ENCODE measurements around the gene ANKRD44.

The ANKRD44 gene

GRCh38 chr2:197101519-197101918, 209.1 kb downstream of the ANKRD44 start:
- DNase-seq = no peak

GRCh38 chr2:197097578-197098366, 212.8 kb downstream of the ANKRD44 start:
- no peak for DNase-seq

- DNase-seq = no peak
These were observed 213.9 kb downstream of the ANKRD44 start for GRCh38 chr2:197096649-197097048.

- DNase-seq = no peak
These were observed 218.1 kb downstream of the ANKRD44 start for GRCh38 chr2:197092431-197092830.

GRCh38 chr2:197090742-197091367, 219.7 kb downstream of the ANKRD44 start:
- DNase-seq = no peak

- DNase-seq = no peak
These were observed 220.9 kb downstream of the ANKRD44 start for GRCh38 chr2:197089655-197090054.

- no peak for DNase-seq
These were observed 221.9 kb downstream of the ANKRD44 start for GRCh38 chr2:197088694-197089093.

- no peak for DNase-seq
These were observed 224.1 kb downstream of the ANKRD44 start for GRCh38 chr2:197086500-197086899.

- DNase-seq = no peak
These were observed 224.9 kb downstream of the ANKRD44 start for GRCh38 chr2:197085665-197086064.

- DNase-seq = no peak
These were observed 229.3 kb downstream of the ANKRD44 start for GRCh38 chr2:197081294-197081693.

GRCh38 chr2:197080578-197081216, 229.9 kb downstream of the ANKRD44 start:
- DNase-seq = no peak

- no peak for DNase-seq
These were observed 230.6 kb downstream of the ANKRD44 start for GRCh38 chr2:197079832-197080555.

GRCh38 chr2:197079414-197079813, 231.2 kb downstream of the ANKRD44 start:
- no peak for DNase-seq

GRCh38 chr2:197078535-197078934, 232.0 kb downstream of the ANKRD44 start:
- DNase-seq = no peak

- DNase-seq = no peak
These were observed 233.2 kb downstream of the ANKRD44 start for GRCh38 chr2:197077336-197077735.

- no peak for DNase-seq
These were observed 233.9 kb downstream of the ANKRD44 start for GRCh38 chr2:197076652-197077051.

GRCh38 chr2:197075754-197076337, 234.7 kb downstream of the ANKRD44 start:
- no peak for DNase-seq

- no peak for DNase-seq
These were observed 235.3 kb downstream of the ANKRD44 start for GRCh38 chr2:197075281-197075680.

GRCh38 chr2:197073701-197074433, 236.7 kb downstream of the ANKRD44 start:
- no peak for DNase-seq

GRCh38 chr2:197073270-197073669, 237.3 kb downstream of the ANKRD44 start:
- no peak for DNase-seq

GRCh38 chr2:197072533-197072932, 238.0 kb downstream of the ANKRD44 start:
- DNase-seq = no peak

GRCh38 chr2:197071790-197072436, 238.7 kb downstream of the ANKRD44 start:
- DNase-seq = no peak

Measured in T-helper 9 cell (primary cell).